Measurements from ENCODE around the gene PGGT1B.

Gene PGGT1B

GRCh38 chr5:115249379-115249778, 13.3 kb downstream of the PGGT1B start:
- peak; percentile 3 for DNase-seq

DNA sequence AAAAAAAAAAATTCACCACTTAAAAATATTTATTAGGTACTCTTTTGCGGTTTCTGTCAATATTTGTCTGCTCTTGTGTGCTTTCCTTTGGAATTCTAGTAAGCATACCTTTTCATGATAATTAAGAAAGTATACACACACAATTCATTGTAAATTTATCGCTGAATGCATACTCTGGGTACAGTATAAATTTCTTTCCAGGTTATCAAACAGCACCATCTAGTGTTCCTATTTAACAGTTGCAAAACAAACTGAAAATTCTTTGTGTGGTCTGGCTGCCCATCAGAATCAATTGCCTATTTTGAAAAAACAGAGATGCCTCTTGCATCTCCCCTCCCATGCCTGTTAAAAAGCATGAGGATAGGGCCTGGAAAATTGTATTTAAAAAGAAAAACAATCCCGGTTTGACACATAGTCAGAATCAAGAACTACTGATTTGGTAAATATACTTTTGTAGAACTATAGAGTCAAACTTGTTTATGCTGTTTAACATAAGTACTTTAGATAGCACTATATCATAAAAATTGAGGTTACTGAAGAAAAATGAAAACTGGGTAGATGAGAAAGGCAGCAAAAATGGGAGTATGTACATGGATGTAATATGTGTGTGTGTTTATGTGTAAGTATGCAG, 16.2 kb downstream of the PGGT1B start:
- no peak for DNase-seq

GRCh38 chr5:115243412-115243811, 19.3 kb downstream of the PGGT1B start:
- DNase-seq: no peak

GRCh38 chr5:115241881-115242642, 20.6 kb downstream of the PGGT1B start:
- DNase-seq: no peak

DNA sequence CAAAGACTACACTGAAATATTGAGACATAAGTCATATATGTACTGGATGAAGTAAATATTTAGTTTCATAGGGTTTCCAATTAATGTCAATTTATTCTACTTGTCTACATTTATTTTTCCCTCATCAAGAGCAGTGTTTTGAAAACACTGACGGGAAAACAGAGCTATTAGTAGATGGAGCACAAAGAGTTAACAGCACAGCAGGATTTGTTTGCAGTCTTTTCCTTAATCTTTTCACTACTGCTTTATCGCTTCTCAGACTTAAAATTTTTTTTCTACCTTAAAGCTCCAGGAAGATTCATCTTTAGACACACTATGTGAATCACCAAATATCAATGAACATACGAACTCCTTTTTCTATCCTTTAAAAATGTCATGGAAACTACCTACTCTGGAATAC, 25.6 kb downstream of the PGGT1B start:
- no peak for DNase-seq

DNA sequence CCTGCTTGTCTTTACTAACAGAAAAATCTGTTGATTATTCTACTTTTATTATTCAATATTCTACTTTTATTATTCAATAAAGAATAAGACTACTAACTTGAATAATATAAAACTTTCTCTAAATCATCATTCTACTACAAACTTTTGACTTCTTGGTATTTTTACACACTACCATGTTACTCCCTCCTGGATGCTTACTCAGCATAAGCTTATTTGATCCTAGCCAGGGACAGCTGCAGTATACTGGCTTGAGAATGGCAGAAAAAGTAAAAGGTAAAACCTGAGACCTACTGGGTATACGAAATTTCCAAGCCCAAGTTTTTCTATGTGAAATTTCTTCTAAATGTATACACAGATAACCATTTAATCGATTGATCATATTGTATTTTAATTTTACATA, 26.1 kb downstream of the PGGT1B start:
- no peak for DNase-seq

DNA sequence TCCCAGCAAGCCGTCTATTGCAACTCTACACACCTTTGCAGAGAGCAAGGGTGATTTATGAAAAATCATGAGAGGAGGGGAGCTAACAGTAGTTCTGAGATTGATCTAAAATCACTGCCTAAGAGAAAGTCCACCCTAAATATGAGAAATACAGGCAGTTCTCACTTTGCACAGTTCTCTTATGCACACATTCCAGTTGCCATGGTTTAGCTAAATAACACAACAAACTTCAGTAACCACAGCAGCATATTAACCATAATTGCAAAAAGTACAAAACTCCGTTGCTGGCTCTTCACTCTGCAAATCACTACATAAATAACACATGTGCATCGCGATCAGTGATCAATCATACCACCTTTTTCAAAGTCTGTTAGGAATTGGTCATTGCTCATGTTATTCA, 31.1 kb downstream of the PGGT1B start:
- no peak for DNase-seq

DNA sequence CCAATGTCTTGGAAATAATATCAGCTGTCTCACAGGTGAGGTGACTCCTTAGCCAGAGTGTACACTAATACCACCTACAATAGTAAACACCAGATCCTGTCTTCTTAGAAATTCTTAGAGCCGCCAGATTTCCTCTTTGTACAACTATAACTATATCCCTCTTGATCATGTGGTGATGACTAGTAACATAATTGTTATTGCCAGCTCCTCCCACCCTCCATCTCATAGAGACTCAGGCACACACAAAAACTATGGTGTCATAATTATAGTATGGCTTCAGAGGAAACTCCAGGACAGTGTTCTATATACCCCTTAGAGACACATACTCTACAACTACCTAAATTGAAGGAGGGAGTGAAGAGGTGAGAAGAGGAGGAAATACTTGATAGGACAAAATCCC, 33.1 kb downstream of the PGGT1B start:
- DNase-seq: no peak

DNA sequence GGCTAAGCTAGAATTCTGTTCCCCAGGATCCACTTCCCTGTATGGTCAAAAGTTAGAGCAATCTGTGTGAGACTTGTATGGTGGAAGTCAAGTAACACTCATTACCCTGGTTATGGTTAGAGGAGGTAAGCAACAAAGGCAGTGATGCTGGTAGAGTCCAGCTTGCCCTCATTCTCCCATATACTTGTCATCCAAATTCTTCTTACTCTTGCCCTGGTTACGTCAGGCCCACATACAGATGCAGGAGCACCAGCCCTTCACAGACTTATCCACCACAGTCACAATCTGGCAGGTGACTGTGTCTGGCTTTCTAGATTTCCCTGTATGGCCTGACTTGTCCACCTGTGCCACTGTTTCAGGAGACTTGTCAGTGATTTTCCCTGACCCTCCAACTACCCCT, 35.4 kb downstream of the PGGT1B start:
- DNase-seq: no peak

DNA sequence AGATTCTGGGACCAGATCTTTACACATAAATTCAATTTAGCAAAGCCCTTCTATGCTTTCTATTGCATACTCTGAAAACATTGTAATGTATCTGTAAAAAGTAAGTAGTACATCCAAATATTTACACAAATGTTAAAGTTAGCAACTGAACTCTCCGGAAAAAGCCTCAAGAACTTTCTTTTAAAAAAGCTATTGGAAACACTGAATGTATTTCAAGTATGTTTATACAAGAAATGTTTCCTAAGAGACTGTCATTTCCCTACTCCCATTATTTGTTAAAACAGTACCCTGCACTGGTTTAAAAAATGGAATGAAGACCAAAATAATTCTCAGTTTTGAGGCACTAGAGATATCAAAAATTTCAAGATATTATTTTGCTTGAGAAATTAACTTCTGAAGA, 48.1 kb downstream of the PGGT1B start:
- DNase-seq: no peak

DNA sequence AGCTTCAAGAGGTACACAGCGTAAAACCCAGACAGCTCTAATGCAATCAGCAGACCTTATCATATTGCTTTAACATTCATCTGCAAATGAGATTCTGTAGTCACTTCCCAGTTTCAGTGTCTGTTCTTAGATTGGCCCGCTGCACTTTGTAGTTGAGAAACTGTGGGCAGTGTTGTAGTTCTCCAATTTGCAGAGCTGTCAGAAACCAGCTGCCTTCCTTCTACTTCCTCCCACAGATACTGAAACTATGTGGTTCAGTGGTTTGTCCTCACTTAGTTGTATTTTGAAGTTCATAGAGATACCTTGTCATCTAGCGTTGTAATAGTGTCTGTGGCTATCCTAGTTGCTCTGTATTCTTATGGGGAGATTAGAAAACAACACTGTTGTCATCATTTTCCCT, 53.4 kb downstream of the PGGT1B start:
- peak; percentile 66 for DNase-seq

GRCh38 chr5:115202952-115203351, 59.7 kb downstream of the PGGT1B start:
- no peak for DNase-seq

- DNase-seq: no peak
Measured at GRCh38 chr5:115196161-115196560, 66.5 kb downstream of the PGGT1B start.

DNA sequence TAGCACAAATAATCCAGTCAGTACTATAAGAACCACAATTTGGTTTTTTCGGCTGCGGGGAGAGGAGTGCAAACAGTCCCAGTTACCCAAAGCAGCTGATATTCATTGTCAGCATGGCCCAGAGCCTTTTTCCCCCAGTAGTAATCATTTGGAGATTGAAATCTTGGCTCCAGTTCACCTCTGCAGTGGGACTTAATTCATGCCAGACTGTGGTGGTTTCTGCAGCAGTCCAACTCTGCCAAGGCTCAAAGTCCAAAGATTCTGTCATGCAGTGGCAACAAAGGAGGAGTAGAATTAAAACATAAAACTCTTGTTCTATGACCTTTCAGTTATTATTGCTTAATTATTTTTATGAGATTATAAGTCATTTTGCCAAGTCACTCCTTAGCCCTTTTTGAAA, 68.0 kb downstream of the PGGT1B start:
- DNase-seq: no peak

DNA sequence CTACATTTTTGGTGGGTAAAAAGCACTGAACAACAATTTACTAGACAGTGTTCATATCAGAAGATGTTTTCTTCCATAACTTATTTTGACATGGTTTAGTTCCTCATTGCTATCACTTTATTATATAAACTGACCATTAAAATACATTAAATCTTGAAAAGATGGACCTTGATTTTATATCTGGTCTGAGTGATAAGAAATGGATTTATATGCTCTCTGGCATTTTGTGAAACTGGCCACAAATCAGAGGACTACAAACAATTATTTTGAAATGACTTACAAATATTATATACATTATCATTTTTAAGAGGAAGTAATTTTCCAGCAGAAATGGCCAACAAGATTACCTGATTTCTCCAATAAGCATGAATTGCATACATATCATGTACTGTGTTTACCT, 69.4 kb downstream of the PGGT1B start:
- DNase-seq: no peak

- DNase-seq: no peak
Measured at GRCh38 chr5:115192098-115192497, 70.6 kb downstream of the PGGT1B start.

- DNase-seq: no peak
Measured at GRCh38 chr5:115191474-115192031, 71.1 kb downstream of the PGGT1B start.

- no peak for DNase-seq
Measured at GRCh38 chr5:115190388-115190787, 72.3 kb downstream of the PGGT1B start.

- no peak for DNase-seq
Measured at GRCh38 chr5:115189866-115190265, 72.8 kb downstream of the PGGT1B start.

- DNase-seq: no peak
Measured at GRCh38 chr5:115186794-115187193, 75.9 kb downstream of the PGGT1B start.

GRCh38 chr5:115184770-115185169, 77.9 kb downstream of the PGGT1B start:
- no peak for DNase-seq

- no peak for DNase-seq
Measured at GRCh38 chr5:115181757-115182156, 80.9 kb downstream of the PGGT1B start.

DNA sequence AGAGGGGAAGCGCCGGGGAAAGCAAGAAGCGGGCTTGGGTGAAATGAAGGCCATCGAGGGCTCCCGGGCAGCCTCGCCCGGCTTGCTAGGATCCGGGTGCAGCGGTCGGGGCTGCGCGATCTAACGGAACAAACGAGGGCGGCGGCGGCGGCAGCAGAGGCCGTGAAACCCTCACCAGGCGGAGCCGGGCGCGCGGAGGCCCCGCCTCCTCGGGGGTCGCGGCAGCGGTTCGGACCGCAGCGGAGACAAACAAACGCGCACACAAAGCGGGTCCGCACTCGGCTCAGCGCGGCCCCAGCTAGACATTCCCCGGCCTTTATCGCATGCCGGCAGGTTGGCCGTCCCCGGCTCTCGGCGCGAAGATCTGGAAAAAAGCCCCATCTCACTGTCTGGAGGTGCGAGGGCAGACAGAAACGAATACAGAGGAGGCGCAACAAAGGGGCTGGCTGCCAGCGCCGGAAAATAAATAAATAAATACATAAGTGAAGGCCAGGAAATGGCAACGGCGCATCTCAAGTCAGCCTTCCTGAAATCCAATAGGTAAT, 82.4 kb downstream of the PGGT1B start:
- peak; percentile 37 for DNase-seq
